T-helper 2 cell (primary cell): ENCODE results near the gene PPP1R12B.
"Not testable (repeated sequence)": the region's sequence is repeated elsewhere in the genome, so short reads cannot be mapped to it uniquely, and the experiment has no call there.

Experiments used
- DNase-seq, 5 experiments: peaks; one replicate each; pipeline versions ENCODE4 v3.0.0 to v3.0.0-alpha.2; 2012 to 2022

Gene PPP1R12B

DNA sequence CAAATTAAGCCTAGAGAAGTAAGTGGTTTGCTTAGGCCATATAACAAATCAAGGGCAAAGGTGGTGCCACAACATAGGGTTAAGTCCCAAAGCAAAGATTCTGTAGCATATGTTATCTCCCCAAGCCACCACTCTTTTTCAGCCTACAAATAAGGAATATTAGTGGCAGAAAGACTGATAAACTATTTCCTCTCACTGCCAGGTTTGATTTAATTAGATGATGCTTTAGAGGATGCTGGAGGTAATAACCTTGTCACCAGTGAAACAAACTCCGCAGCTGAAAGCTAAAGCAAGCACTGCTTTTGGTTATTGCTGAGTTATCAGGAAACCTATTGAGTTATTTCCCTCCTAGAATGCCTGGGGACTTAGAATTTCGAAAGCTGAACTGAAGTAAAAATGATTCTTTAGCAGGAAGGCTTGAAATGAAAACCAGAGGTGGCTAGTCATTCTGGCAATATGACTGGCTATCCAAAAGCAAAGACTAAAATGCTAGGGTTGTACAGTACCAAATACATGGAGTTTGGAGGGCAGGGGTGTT is 216.5 kb downstream of the PPP1R12B start:
- peak in 1 of 5 experiments; percentile 26 for DNase-seq

DNA sequence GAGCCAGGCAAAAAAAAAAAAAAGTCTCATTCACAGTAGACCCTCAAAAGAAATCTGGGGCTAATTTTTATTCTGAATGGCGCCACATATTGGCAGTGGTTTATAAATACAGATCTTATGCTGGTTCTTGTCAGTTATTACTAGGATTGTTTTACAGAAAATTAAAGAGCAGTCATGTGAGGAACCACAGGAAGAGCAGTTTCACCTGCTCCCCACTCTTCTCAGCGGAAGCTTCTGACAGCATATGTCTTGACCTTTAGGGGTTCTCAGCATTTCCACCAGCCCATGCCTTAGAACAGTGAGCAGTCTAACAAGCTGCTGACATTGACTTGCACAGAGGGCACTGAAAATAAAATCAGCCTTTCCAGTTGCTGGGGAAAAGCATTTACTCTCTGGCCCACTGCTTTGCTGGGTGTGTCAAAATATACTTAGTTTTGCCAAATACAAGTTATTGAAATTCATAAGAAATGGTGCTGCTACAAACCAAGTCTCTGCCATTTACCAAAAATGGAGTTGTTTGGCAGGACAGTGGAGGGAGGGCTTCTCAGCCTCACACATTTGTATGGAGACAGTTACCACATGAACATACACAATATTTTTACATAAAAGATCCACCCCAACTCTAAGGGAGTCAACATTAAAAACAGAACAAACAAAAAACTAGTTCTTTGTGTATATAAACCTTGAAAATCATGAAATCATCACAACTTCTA is 217.5 kb downstream of the PPP1R12B start:
- peak in 1 of 5 experiments; percentile 44 for DNase-seq

DNA sequence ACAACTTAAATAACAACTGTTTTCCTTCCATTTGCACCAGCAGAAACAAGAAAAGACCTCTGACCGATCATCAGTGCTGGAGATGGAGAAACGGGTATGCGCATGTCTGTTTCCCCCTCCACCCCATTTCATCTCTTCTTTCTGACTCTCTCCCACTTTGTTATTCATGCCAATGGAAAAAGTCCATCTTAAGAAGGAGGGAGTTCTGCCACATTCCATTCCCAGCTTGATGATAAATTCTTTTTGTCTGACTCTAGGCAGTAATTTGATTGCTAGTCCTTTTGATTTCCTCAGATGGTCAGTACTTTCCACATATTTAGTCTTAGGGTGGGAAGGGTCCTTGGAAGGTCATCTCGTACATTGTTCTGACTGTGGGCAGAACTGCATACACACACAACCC is 219.2 kb downstream of the PPP1R12B start:
- no peak for DNase-seq

DNA sequence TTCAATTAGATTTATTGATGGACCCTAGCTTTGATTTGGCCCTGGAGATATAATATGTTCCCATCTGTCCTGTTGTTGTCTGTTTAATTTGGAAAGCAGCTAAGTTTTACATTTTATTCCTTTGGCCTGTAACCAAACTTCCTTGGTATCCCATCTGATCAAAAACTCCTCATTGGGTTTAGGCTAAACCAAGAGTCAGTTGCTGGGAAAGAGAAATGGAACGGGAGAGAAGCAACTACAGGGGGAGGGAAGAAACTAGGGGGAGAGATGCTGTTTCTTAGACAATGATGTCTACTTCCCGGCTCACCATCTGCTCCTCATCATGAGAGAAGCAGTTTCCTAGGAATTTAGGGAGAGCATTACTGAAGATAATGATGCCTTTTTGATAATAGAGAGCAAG is 219.9 kb downstream of the PPP1R12B start:
- DNase-seq = no peak

DNA sequence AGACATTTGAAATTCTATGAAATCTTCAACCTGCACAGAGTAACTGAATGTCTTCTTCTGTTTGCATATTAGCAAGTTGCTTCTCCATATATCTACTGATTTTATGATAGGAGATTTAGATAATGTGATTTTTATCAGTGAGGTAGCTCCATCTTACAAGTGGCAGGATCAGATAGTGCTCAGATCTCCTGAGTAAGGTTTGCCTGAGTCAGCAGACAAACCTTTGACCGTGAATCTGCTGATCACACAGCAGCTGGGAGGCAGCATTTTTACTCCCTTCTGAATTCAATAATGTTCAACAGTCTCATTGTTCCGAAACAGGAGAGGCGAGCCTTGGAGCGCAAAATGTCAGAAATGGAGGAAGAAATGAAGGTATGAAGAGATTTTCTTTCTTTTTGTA is 220.3 kb downstream of the PPP1R12B start:
- peak in 1 of 5 experiments; percentile 29 for DNase-seq

DNA sequence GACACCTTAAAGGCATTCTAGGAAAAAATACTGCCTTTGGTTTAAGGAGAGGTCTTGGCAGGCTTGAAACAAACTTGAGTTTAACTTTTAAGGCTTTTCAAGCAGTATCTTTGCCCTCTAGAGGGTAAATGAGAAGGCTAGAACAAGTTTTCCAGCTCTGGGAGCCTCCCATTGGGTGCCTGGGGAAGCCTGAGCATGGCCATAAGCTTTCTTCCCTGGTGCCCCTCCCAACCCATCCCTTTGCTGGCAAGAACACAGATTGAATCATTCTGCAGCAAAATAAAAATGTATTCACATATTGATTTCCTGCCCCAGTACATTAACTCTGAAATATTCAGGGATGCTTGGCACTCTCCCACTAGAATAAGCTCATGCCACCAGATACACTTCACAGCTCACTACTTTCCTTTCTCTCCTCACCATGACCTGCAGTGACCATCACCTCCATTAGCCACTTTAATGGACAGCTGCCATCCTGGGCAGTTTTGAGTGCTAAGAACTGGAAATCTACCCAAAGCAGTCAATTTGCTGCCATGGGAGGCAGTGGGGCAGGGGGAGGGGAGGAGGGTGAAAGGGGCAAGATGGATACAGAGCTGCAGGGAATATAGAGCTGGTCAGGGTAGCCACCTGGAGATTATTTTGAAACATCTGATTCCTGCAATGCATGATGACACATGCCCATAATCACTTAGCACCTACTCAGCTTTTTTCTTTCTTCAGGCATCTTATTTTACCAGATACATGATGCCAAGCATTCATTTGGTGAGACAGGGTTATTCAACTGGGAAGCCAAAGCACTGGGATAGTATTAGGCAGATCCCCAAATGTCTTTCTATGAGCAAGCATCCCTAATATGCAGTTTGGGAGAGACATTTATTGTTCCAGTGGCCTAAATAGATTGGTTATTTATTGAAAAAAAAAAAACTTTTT is 221.2 kb downstream of the PPP1R12B start:
- no peak for DNase-seq

DNA sequence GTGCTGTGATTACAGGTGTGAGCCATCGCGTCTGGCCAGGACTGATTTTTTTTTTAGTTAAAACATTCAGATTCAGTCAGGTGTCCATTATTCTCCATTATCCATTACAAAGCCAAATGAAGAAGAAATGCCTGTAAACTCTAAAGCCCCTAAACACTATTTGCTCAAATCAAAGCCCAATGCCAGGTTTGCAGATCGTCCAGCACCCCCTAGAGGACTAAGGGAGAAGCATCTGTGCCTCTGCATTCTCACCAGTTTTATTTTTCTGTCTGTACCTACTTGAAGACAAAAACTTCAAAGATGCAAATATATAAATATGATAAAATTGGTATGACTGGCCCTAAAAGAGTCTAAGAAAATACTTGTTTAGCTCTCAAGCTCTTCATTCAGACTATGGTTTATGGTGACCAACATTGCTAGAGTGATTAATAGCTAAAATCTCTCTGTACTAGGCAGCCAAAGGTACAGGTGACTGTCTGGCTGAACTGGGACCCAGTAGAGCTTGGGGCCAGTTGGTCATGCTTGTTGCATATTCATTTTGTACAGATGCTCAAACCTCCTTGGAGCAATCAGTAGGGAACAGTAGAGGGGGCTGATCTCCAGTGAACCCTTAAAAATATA is 223.3 kb downstream of the PPP1R12B start:
- DNase-seq = peak in 1 of 5 experiments; percentile 54

DNA sequence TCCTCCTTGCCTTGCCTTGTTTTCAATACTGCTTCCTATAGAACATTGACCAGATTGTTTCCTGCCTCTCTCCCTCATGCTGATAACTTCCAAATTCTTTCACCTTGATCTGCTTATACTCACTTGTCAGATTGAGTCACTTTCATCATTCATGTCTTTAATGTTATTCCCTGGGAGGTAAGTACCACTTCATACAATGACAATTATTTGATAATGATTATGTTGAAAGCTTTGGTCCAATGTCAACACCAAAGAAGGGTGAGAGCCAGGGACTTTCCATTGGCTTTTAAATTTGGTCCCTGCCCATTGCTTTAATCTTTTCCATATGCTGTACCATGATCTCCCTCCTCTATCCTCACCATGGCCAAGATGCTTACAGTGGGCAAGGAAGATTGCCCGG is 224.4 kb downstream of the PPP1R12B start:
- DNase-seq = no peak

DNA sequence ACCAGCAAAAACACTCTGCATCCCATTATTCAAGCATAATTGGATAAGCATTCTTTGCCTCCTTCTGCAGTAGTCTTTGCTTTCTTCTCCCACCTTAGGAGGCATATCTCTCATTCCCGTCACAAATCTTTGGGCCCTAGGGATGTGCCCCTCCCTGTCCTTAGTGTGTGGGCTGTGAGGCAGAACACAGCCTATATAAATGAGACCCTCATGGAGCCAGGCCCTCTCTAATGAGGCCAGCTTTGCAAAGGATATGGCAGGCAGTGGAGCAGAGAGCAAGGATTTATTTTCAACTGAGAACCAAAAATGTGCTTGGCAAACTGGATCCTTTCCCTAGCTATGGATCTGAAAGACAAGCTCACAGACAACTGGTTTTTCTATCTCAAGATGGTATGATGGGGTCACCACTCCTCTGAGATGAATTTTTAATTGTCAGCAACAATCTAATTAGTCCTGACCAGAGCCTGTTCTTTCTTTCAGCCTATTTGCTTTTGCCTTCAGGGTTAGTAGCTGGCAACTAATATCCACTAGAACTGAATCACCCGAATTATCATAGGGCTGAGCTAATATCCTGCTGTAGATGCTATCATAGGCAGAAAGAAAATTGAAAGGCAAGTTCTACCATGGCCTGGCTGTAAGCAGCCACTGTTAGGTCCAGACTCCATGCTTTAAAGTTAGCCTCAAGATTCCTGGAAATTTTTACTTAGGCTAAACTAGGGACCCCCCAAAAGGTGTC is 227.6 kb downstream of the PPP1R12B start:
- no peak for DNase-seq

DNA sequence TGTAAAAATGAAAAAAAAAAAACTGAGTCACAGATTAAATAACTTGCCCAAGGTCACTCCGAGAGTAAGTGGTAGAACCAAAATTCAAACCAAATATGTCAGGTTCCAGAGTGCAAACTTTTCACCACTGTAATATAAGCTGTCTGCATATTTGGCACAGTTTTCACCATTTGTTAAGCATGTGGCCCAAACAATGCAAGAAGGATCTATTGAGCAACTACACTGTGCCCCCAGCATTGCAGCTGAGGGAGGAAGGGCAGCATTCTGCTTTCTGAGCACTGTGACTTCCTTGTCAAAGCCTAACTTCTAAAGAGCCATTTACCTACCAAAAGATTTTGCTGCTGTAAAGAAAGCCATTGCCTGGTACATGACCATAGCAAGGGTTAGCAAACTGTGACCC is 228.3 kb downstream of the PPP1R12B start:
- DNase-seq = no peak

DNA sequence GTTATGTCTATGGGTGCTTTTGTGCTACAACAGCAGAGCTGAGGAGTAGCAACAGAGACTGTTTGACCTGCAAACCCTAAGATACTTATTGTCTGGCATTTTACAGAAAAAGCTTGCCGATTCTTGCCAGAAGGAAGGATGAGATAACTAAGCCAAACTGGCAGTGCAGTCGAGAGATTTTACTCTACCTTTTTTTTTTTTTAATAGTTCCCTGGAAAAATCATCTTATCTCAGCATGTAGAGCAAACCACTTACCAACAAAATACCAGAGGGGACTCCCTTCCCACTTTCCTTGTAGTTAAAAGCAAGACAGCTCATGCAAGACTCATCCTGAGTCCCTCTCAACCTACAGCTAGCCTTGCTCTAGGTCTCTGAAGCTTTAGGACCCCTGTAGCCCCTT is 228.9 kb downstream of the PPP1R12B start:
- no peak for DNase-seq

DNA sequence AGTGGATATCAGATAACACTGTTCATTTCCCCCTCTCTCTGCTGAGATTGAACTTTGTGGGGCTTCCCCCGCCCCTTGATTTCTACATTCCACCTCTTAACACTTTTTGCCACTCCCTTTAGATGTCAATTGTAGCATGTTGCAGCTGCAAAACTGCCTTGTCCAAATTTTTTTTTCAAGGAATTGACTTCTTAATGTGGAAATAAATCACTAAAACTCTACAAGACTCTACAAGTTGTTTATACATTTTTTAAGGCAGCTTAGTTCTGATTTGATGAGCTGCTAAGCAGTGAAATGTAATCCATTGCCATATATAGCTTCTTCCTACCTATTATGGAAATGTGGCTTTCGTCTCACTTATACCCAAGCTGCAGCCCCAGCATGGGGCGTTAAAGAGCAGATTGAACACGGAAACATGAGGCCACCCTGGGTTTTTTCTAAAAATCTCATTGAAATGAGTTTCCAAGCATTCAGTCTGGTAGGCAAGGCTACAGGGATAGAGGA is 229.6 kb downstream of the PPP1R12B start:
- no peak for DNase-seq

DNA sequence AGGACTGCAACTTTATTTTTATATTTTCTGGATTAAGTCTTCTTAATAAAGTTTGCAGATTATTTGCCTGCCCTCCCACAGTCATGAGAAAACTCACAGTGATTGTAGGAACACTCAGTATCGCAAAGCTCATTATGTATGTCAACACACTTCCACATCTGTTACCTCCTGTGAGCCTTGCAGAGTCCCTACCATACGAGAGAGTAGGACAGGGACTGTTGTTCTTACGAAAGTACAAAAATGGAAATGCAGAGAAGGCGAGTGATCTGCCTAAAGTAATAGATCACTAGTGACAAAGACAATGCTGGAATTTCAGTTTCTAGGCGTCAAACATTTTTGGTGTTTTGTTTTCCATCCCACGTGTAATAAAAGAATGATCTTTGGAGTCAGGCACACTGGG is 230.1 kb downstream of the PPP1R12B start:
- no peak for DNase-seq

DNA sequence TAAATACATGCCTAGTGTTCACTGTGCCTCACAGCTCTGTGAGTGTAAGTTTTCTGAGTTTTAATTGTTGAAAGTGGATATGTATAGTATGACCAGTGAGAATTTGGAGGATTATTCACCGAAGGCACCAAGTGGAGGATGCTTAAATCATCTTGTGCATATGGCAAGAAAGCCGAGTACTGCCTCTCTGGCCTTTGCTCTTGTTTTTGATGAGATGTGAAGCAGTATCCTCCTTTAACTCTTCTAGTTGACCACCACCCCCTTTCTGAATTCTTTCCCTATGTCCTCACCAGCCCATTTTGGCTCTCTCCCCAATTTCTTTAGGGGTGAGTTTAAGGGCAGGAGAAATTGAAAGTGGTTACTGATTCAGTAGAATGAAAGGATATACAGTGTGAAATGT is 231.3 kb downstream of the PPP1R12B start:
- DNase-seq = no peak

DNA sequence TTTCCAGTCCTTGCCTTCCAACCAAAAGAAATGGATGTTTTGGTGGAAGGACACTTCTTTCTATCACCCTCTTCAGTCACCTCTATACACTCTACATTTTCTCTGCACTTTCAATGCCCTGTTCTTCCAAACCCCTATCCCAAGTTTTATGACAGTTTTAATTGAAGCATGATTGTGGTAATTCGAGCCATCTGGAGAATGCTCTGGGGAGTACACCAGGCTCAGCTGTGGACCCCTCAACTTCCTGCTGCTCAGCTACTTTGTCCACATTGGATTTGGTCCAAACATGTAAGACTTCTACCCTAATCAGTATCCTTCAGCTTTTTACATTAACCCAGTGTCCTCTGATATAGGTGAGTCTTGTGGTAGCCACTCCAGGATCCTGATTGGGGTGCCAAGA is 232.1 kb downstream of the PPP1R12B start:
- no peak for DNase-seq

DNA sequence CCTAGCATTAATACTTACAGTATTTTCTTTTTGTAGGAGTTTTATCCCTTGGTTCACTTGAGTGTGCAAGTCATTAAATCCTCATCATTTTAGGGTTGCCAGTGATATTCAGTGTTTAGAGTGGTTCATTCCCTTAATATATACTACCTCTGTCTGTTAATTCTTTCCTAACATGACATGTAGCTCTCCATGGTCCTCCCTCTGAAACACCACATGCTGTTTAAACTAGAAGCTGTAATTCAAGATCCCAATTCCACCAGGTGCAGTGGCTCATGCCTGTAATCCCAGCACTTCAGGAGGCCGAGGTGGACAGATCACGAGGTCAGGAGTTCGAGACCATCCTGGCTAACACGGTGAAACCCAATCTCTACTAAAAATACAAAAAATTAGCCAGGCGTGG is 233.9 kb downstream of the PPP1R12B start:
- not testable (repeated sequence) for DNase-seq

DNA sequence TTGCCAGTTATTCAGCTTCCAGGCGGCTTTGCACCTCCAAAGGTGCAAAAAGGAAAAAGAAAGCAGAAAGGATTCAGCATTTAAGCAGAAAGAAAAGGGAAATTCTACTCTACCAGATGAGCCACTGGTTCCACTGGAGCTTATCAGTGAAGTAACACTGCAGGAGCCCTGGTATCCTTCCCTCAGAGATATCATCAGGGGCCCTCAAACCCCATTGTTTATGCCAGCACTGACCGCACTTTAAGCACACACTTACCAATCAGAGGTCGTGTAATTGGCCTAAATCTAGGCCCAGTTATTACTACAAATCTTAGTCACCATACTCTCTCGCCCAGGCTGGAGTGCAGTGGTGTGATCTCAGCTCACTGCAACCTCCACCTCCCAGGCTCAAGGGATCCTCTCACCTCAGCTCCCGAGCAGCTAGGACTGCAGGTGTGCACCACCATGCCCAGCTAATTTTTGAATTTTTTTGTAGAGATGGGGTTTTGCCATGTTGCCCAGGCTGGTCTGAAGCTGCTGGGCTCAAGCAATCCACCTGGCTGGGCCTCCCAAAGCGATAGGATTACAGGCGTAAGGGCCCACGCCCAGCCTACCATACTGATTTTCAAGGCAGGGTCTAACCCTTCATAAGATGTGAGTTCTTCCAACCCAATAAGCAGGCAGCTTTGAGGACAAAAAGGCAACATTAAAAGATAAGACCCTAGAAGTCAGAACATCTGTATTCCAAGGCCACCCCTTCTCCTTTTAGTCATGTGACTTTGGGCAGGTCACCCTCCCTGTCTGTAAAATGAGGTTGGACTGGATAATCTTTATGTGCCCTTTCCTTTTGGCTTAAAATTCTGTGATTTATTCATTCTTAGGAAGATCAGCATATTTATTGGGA is 236.4 kb downstream of the PPP1R12B start:
- DNase-seq = no peak

DNA sequence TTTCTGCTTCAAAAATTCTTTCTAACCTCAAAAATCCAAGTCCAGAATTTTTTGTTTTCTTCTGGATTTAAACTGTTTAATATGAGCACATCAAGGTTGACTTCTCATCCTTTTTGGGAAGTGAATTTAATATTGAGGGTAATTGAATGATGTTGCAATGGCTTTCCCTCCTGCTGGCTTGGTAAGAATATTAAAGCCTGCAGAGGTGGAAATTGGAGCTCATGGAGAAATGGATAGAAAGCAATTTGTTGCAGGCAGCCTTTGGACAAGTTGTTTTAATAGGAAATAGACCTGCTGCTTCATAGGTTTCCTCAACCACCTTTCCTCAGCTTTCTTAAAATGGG is 237.1 kb downstream of the PPP1R12B start:
- DNase-seq = no peak

DNA sequence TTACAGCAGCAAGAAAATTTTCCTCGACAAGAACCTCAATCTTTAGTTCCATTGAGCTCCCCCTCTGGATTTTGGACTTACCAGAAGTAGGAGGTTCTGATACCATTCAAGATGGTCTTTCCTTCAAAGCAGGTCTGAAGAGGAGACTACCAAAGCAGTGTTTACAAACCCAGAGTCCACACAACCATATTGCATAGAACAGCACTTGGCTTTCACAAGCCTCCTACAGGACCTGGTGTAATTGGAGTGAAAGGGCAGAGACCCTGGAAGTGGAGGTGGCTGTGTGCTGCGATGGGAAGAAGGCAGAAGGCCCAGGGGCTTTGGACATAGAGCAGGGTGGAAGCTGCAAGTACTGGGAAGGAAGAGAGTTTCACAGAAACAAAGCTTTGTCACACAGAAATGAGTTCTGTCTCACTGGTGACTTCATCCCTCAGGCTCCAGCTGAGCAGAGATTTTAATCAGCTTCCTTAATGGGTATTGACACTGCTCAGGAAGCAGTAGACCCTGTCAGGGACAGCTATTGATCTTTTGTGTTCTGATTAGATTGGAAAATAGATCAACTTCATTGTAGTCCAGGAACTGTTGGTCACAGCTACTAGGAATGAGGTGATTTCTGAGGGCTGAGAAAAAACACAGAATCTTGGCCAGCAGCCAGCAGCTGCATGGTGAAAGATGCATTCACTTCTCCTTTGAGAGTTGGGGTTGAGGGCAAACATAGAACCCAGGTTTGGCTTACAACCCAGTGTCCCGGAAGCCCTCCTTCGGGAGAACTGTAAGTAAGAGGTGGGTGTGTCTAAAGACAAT is 237.7 kb downstream of the PPP1R12B start:
- DNase-seq = no peak

DNA sequence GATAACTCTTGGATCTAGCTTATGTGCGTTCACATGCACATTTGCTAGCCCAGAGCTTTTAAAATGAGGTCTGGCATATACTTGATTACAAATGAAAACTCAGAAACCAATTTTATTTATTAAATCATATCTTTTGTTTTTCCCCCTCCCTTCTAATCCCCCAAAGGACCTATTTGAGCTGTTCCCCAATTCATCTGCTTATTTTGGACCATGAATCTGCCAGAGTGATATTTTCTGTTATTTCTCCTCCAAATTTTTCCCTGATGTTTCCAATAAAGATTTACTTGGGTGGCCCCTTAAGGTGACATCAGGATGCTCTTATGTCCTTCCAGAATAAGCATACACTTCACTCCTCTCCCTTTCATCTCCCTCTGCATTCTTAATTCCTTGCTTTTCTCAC is 238.4 kb downstream of the PPP1R12B start:
- no peak for DNase-seq
